ENCODE measurements around the gene HSD3B2.

The HSD3B2 gene

DNA sequence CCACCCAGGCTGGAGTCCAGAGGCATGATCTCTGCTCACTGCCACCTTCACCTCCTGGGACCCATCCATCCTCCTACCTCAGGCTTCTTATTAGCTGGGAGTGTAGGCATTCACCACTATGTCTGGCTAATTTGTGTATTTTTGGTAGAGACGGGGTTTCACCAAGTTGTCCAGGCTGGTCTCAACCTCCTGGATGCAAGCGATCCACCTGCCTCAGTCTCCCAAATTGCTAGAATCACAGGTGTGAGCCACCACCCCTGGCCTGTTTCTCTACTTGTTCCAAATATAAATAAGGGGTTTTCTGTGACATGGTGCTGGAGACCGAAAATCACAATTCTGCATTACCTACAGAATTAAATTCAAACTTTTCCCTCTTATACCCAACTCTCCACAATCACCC lies 55.4 kb downstream of the HSD3B2 start:
- Mint-ChIP-seq H3K27ac (ENCODE audit: low read depth) (no peak overlapping the region), H3K27me3 (no peaks in the 10 kb centered on the region), H3K4me1 (no peaks in the 10 kb centered on the region), H3K4me3 (no peak overlapping the region), H3K9me3 (no peaks in the 10 kb centered on the region), H3K36me3 (ENCODE audit: insufficient read depth) (no peaks in the 10 kb centered on the region)
- ATAC-seq (replicated peaks; ENCODE audit: extremely low read depth, poor library complexity, severe bottlenecking), result no peak
- DNase-seq (ENCODE audit: low spot score in 2 of 2), result no peak

DNA sequence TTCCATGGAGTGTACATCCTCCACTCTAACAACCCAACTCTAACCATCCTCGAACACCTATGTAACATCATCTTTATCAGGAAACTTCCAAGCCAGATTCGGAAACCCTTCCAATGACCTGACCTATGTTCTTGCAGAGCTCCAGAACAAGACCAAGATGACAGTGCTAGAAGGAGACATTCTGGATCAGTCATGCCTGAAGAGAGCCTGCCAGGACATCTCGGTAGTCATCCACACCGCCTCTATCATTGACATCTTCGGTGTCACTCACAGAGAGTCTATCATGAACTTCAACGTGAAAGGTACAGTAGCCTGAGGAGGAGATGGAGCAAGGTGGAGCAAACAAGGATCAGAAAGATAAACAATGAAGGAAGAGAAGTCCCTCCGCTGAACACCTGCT lies 56.0 kb downstream of the HSD3B2 start:
- H3K27me3 Mint-ChIP-seq, result no peaks in the 10 kb centered on the region
- H3K4me3 Mint-ChIP-seq, result no peak overlapping the region
- H3K9me3 Mint-ChIP-seq, result no peaks in the 10 kb centered on the region
- DNase-seq (ENCODE audit: low spot score in 2 of 2) (no peak), ATAC-seq (replicated peaks; ENCODE audit: extremely low read depth, poor library complexity, severe bottlenecking) (no peak)
- no peaks in the 10 kb centered on the region for H3K36me3 Mint-ChIP-seq (ENCODE audit: insufficient read depth)
- H3K27ac Mint-ChIP-seq (ENCODE audit: low read depth), result no peak overlapping the region
- no peaks in the 10 kb centered on the region for H3K4me1 Mint-ChIP-seq

DNA sequence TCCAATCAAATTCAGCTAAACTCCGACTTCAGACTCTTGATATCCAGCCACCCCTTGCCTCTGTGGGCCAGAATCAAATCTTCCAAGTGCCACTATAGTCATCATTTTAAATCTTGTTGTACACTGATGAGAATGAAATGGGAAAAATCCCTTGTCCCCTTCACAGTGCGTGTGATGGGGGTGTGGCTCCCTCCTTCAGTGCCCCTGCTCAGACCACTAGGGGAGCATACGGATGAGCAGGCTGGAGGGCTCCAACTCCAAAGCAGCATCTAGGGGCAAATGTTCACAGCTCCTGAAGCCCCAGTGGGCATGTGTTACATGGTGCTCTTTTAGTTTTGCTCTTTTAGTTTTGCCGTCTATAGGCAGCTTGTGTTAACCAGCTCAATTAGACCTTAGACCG lies 56.6 kb downstream of the HSD3B2 start:
- DNase-seq (ENCODE audit: low spot score in 2 of 2), result no peak
- H3K9me3 Mint-ChIP-seq, result no peaks in the 10 kb centered on the region
- no peaks in the 10 kb centered on the region for H3K4me1 Mint-ChIP-seq
- H3K27me3 Mint-ChIP-seq, result no peaks in the 10 kb centered on the region
- no peaks in the 10 kb centered on the region for H3K36me3 Mint-ChIP-seq (ENCODE audit: insufficient read depth)
- no peak overlapping the region for H3K27ac Mint-ChIP-seq (ENCODE audit: low read depth)
- ATAC-seq (replicated peaks; ENCODE audit: extremely low read depth, poor library complexity, severe bottlenecking), result no peak
- no peak overlapping the region for H3K4me3 Mint-ChIP-seq

DNA sequence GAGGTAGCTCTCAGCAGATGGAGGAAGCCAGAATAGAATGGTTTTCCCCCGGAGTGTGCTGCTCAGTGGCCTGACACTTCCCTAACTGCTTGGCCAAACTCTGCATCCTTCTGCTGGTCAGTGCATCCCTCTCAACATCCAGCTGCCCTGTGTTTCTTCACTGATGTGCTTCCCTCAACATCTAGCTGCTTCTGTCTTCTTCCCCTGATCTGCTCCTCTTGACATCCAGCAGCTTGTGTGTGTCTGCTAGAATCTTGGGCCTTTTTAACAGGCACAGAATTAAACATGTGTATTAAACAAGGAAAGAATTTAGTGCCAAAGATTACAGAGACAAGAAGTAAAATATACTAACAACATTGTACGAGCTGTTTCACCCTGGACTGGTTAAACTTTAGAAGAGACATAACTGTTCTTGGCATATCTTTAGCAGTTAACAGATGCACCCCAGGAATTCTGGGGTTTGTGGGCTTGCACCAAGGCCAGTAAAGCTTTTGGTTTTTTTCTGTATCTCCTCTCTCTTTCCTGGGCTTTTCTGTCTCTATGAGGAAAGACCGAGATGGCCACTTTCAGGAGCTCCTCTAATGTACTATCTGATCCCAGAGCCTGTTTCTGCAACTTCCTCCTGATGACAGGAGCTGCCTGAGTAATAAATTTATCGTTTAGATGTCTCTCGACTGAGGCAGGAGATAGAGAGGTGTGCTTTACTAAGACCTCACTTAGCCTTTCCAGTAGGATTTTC lies 57.3 kb downstream of the HSD3B2 start:
- H3K27ac Mint-ChIP-seq (ENCODE audit: low read depth), result no peak overlapping the region
- H3K27me3 Mint-ChIP-seq, result no peaks in the 10 kb centered on the region
- H3K9me3 Mint-ChIP-seq, result no peaks in the 10 kb centered on the region
- no peak overlapping the region for H3K4me3 Mint-ChIP-seq
- DNase-seq (ENCODE audit: low spot score in 2 of 2) (no peak), ATAC-seq (replicated peaks; ENCODE audit: extremely low read depth, poor library complexity, severe bottlenecking) (no peak)
- no peaks in the 10 kb centered on the region for H3K36me3 Mint-ChIP-seq (ENCODE audit: insufficient read depth)
- no peaks in the 10 kb centered on the region for H3K4me1 Mint-ChIP-seq

All from central memory CD8-positive, alpha-beta T cell (primary cell).